ENCODE data around the gene BMP3. TPM values are rescaled to one million over a fixed set of nuclear protein-coding genes. Genes with fewer than 3 reads are reported as not detected.

The BMP3 gene
- total and polyA plus RNA-seq, 4 donors: 0.47 TPM; not detected in 3

- TF ChIP-seq NR2F2 (IDR thresholded peaks at IDR 0.05): no peak
- no peak for TF ChIP-seq HNF4G (IDR thresholded peaks at IDR 0.05)
- TF ChIP-seq REST (IDR thresholded peaks at IDR 0.05): no peak
- no peak for TF ChIP-seq ATF3 (IDR thresholded peaks at IDR 0.05)
- no peak for TF ChIP-seq CTCF (IDR thresholded peaks at IDR 0.05; ENCODE audit: low read depth, low read length, missing input control)
- TF ChIP-seq MAX (IDR thresholded peaks at IDR 0.05): no peak
- no peak for TF ChIP-seq SP1 (IDR thresholded peaks at IDR 0.05)
- no peak for TF ChIP-seq FOXA2 (IDR thresholded peaks at IDR 0.05)
- no peak for TF ChIP-seq RAD21 (IDR thresholded peaks at IDR 0.05)
- TF ChIP-seq YY1 (IDR thresholded peaks at IDR 0.05): no peak
- no peak for TF ChIP-seq HNF4A (conservative IDR thresholded peaks at IDR 0.05)
- no peak for TF ChIP-seq RXRA (IDR thresholded peaks at IDR 0.05)
- no peak for TF ChIP-seq TAF1 (conservative IDR thresholded peaks at IDR 0.05)
- TF ChIP-seq EGR1 (IDR thresholded peaks at IDR 0.05; ENCODE audit: low read depth in 2 of 2): no peak
- TF ChIP-seq GABPA (IDR thresholded peaks at IDR 0.05 in 1 of 2, conservative IDR thresholded peaks at IDR 0.05 in 1 of 2): no peak
- TF ChIP-seq FOXA1 (IDR thresholded peaks at IDR 0.05): no peak
- TF ChIP-seq ZBTB33 (IDR thresholded peaks at IDR 0.05): no peak
- no peak for TF ChIP-seq JUND (IDR thresholded peaks at IDR 0.05)
- no peaks in the 10 kb centered on the region for H3K9me3 ChIP-seq (ENCODE audit: control insufficient read depth in 4 of 4, low read length in 3 of 4)
- H3K27me3 ChIP-seq (ENCODE audit: control insufficient read depth in 4 of 4, insufficient read depth in 4 of 4, low read length in 3 of 4): peaks cover 0 to 3% (median 1%) of the 10 kb centered on the region in 4 donors
- no peak overlapping the region for H3K27ac ChIP-seq (ENCODE audit: low read depth in 1 of 2, low read length in 2 of 2)
- H3K36me3 ChIP-seq (ENCODE audit: control insufficient read depth in 4 of 4, insufficient read depth in 3 of 4, low read depth in 1 of 4, low read length in 3 of 4): no peaks in the 10 kb centered on the region
- no peak overlapping the region for H3K9ac ChIP-seq (ENCODE audit: low read depth in 1 of 2, low read length in 2 of 2)
- whole genome bisulfite sequencing: 89% methylated on average over 5 of the region's 5 CpGs
- no peak for DNase-seq (ENCODE audit: low spot score)
- no peaks in the 10 kb centered on the region for H3K4me1 ChIP-seq (ENCODE audit: control insufficient read depth in 4 of 4, insufficient read depth in 4 of 4, low read length in 3 of 4)
- H3K4me3 ChIP-seq (ENCODE audit: low read depth in 1 of 3, low read length in 3 of 3): no peak overlapping the region
Measured at GRCh38 chr4:81081156-81081555, 50.6 kb downstream of the BMP3 start.
